HEK293 (cell line): ENCODE data around the gene EPS8.

ENCODE experiments used
- CTCF ChIA-PET: fragments of 350-600 bp; formaldehyde crosslinking; extraction: SDS; loops from one replicate; lab custom pipeline; 2021; ENCODE audit warnings: antibody characterized with exemption; lab: Yijun Ruan, JAX
- POLR2A ChIA-PET: fragments of 300-600 bp; formaldehyde crosslinking; extraction: SDS; loops from one replicate; lab custom pipeline; 2020; ENCODE audit warnings: antibody characterized with exemption, inconsistent platforms; lab: Yijun Ruan, JAX
- H3K27ac ChIP-seq: fragments of 200-500 bp; sonication (Bioruptor generic); 2 replicates; pipeline ENCODE4 v1.5.1; 2014; ENCODE audit warnings: low read depth, low read length, control low read depth, inconsistent platforms; ENCODE audit errors: extremely low read depth
- H3K36me3 ChIP-seq, 2 experiments: fragments of 200-500 bp in 1 of 2; sonication (Bioruptor generic) in 1 of 2; 1 replicate in 1 of 2; 2 replicates in 1 of 2; pipeline ENCODE4 v1.5.1; 2014 to 2017; ENCODE audit warnings: inconsistent platforms in 2 of 2, low read length in 2 of 2; ENCODE audit not compliant: control insufficient read depth in 2 of 2, insufficient read depth in 1 of 2
- H3K4me1 ChIP-seq: fragments of 200-500 bp; sonication (Bioruptor generic); 2 replicates; pipeline ENCODE4 v1.5.1; 2014; ENCODE audit warnings: mild to moderate bottlenecking, low read length, inconsistent platforms; ENCODE audit not compliant: control insufficient read depth, insufficient read depth
- H3K4me3 ChIP-seq: 2 replicates; pipeline ENCODE4 v1.5.1; 2011; ENCODE audit warnings: low read depth, mild to moderate bottlenecking, control low read depth, low read length, moderate library complexity
- H3K9me3 ChIP-seq: fragments of 200-500 bp; sonication (Bioruptor generic); 2 replicates; pipeline ENCODE4 v1.5.1; 2014; ENCODE audit warnings: low read depth, low read length, inconsistent platforms; ENCODE audit not compliant: control insufficient read depth, insufficient read depth
- BCL11B ChIP-seq: fragments of 450-650 bp; formaldehyde crosslinking; IDR thresholded peaks from 2 replicates; pipeline ENCODE4 v1.5.1; 2016; ENCODE audit warnings: low read depth, missing biosample characterization, missing genetic modification characterization
- BCL6B ChIP-seq: fragments of 450-650 bp; formaldehyde crosslinking; IDR thresholded peaks from 2 replicates; pipeline ENCODE4 v1.5.1; 2017; ENCODE audit warnings: missing biosample characterization, missing genetic modification characterization
- KLF9 ChIP-seq: fragments of 450-650 bp; formaldehyde crosslinking; IDR thresholded peaks from 2 replicates; pipeline ENCODE4 v1.5.1; 2016; ENCODE audit warnings: missing biosample characterization, missing genetic modification characterization, low read depth
- PRDM10 ChIP-seq: fragments of 450-650 bp; formaldehyde crosslinking; IDR thresholded peaks from 2 replicates; pipeline ENCODE4 v1.5.1; 2016; ENCODE audit warnings: missing biosample characterization, missing genetic modification characterization
- REST ChIP-seq: fragments of 450-650 bp; formaldehyde crosslinking; IDR thresholded peaks from 2 replicates; pipeline ENCODE4 v1.5.1; 2016; ENCODE audit warnings: missing biosample characterization, missing genetic modification characterization
- SP3 ChIP-seq: fragments of 450-650 bp; formaldehyde crosslinking; IDR thresholded peaks from 2 replicates; pipeline ENCODE4 v1.5.1; 2016; ENCODE audit warnings: missing biosample characterization, missing genetic modification characterization
- YY1 ChIP-seq: fragments of 450-650 bp; formaldehyde crosslinking; IDR thresholded peaks from 2 replicates; pipeline ENCODE4 v1.5.1; 2018; ENCODE audit warnings: missing biosample characterization, missing genetic modification characterization
- ZFP3 ChIP-seq: fragments of 450-650 bp; formaldehyde crosslinking; IDR thresholded peaks from 2 replicates; pipeline ENCODE4 v1.5.1; 2016; ENCODE audit warnings: low read depth, missing biosample characterization, missing genetic modification characterization
- ZNF16 ChIP-seq: fragments of 450-650 bp; formaldehyde crosslinking; IDR thresholded peaks from 2 replicates; pipeline ENCODE4 v1.5.1; 2016; ENCODE audit warnings: low read depth, missing biosample characterization, missing genetic modification characterization
- ZNF19 ChIP-seq: fragments of 450-650 bp; formaldehyde crosslinking; IDR thresholded peaks from 2 replicates; pipeline ENCODE4; 2016; ENCODE audit warnings: missing biosample characterization, missing genetic modification characterization, low read depth
- ZNF211 ChIP-seq: fragments of 450-650 bp; formaldehyde crosslinking; IDR thresholded peaks from 2 replicates; pipeline ENCODE4 v1.5.1; 2016; ENCODE audit warnings: low read depth, missing biosample characterization, missing genetic modification characterization
- ZNF423 ChIP-seq: fragments of 450-650 bp; formaldehyde crosslinking; IDR thresholded peaks from 2 replicates; pipeline ENCODE4 v1.5.1; 2016; ENCODE audit warnings: missing biosample characterization, missing genetic modification characterization
- ZNF501 ChIP-seq: fragments of 450-650 bp; formaldehyde crosslinking; IDR thresholded peaks from 2 replicates; pipeline ENCODE4 v1.5.1; 2016; ENCODE audit warnings: missing biosample characterization, missing genetic modification characterization
- ZNF513 ChIP-seq: fragments of 450-650 bp; IDR thresholded peaks from 2 replicates; pipeline ENCODE4 v1.5.1; 2018; ENCODE audit warnings: missing biosample characterization, missing genetic modification characterization
- ZNF629 ChIP-seq: fragments of 450-650 bp; formaldehyde crosslinking; IDR thresholded peaks from 2 replicates; pipeline ENCODE4 v1.5.1; 2017; ENCODE audit warnings: missing biosample characterization, missing genetic modification characterization
- ZNF785 ChIP-seq: fragments of 450-650 bp; formaldehyde crosslinking; IDR thresholded peaks from 2 replicates; pipeline ENCODE4 v1.5.1; 2016; ENCODE audit warnings: missing biosample characterization, missing genetic modification characterization
- TF ChIP-seq, protein P1 (sequence below): fragments of 450-650 bp; formaldehyde crosslinking; optimal IDR thresholded peaks from 2 replicates; pipeline ENCODE3; 2016; ENCODE audit warnings: missing biosample characterization, mild to moderate bottlenecking, missing genetic modification characterization

The EPS8 gene

GRCh38 chr12:15783288-15783687, 5.9 kb downstream of the EPS8 start:
- TF ChIP-seq ZFP3 (tag by site-specific recombination) (no peak), REST (tag by site-specific recombination) (no peak), SP3 (tag by site-specific recombination) (no peak), YY1 (tag by site-specific recombination) (no peak), KLF9 (tag by site-specific recombination) (no peak), PRDM10 (tag by site-specific recombination) (no peak), ZNF501 (no peak), ZNF629 (no peak), ZNF19 (tag by site-specific recombination) (no peak), ZNF513 (no peak), ZNF423 (tag by site-specific recombination) (no peak), ZNF16 (no peak), ZNF785 (tag by site-specific recombination) (no peak), BCL11B (tag by site-specific recombination) (no peak), ZNF211 (no peak), BCL6B (tag by site-specific recombination) (no peak)
- TF ChIP-seq, protein P1, sequence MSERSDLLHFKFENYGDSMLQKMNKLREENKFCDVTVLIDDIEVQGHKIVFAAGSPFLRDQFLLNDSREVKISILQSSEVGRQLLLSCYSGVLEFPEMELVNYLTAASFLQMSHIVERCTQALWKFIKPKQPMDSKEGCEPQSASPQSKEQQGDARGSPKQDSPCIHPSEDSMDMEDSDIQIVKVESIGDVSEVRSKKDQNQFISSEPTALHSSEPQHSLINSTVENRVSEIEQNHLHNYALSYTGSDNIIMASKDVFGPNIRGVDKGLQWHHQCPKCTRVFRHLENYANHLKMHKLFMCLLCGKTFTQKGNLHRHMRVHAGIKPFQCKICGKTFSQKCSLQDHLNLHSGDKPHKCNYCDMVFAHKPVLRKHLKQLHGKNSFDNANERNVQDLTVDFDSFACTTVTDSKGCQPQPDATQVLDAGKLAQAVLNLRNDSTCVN (tag by site-specific recombination) = no peak
- POLR2A ChIA-PET = no interaction called here

More at GRCh38 chr12:15783288-15783687, 5.9 kb downstream of the EPS8 start:
- CTCF ChIA-PET = no interaction called here
- no peaks in the 10 kb centered on the region for H3K36me3 ChIP-seq
- no peak overlapping the region for H3K4me3 ChIP-seq
- peaks cover 16% of the 10 kb centered on the region for H3K4me1 ChIP-seq
- no peak overlapping the region for H3K27ac ChIP-seq
- no peaks in the 10 kb centered on the region for H3K9me3 ChIP-seq
